Esophagus squamous epithelium (tissue), 4 donors: ENCODE results near the gene ZNF792.

ENCODE experiments used
- CTCF ChIP-seq, 6 experiments: fragments of 450-650 bp in 4 of 6; fragments of 200-600 bp in 2 of 6; sonication (generic) in 2 of 6; IDR thresholded peaks; one replicate each; pipeline ENCODE4 v1.5.1; 2016 to 2019; ENCODE audit warnings: antibody characterized with exemption in 6 of 6, mild to moderate bottlenecking in 4 of 6, moderate library complexity in 4 of 6
- POLR2A ChIP-seq, 4 donors: fragments of 450-650 bp; IDR thresholded peaks; one replicate each; pipeline ENCODE4 v1.6.1; 2017; ENCODE audit warnings: antibody characterized with exemption in 4 of 4, mild to moderate bottlenecking in 4 of 4, moderate library complexity in 3 of 4

GRCh38 chr19:34974646-34975045 is 10.6 kb upstream of the ZNF792 start:
- TF ChIP-seq CTCF (IDR thresholded peaks at IDR 0.05) (no peak), POLR2A (IDR thresholded peaks at IDR 0.05) (no peak)
